GM23338 (cell line): ENCODE results near the gene MAPK7. TPM values are rescaled to one million over a fixed set of nuclear protein-coding genes. Genes with fewer than 3 reads are reported as not detected.

Experiments used
- ATAC-seq: fragments of 200-7000 bp; cut with Tn5 transposase; 3 replicates; pipeline ENCODE4 v1.9.1; 2020
- DNase-seq: peaks from one replicate; pipeline ENCODE4 v3.0.0-alpha.2; 2015; ENCODE audit warnings: low spot score
- H2AFZ ChIP-seq: fragments of 200-600 bp; sonication (generic); 2 replicates; pipeline ENCODE4 v1.8.0; 2016; ENCODE audit warnings: antibody characterized with exemption, mild to moderate bottlenecking, moderate library complexity
- H3F3A ChIP-seq: fragments of 200-600 bp; sonication (generic); replicated peaks from 2 replicates; pipeline ENCODE4 v1.8.0; 2017; ENCODE audit warnings: antibody characterized with exemption, mixed run types, low read depth
- H3K27ac ChIP-seq: fragments of 200-600 bp; sonication (generic); 2 replicates; pipeline ENCODE4 v1.6.1; 2016; ENCODE audit warnings: low read depth
- H3K27me3 ChIP-seq: fragments of 200-600 bp; sonication (generic); 2 replicates; pipeline ENCODE4 v1.8.0; 2016; ENCODE audit warnings: mild to moderate bottlenecking, mixed run types, moderate library complexity; ENCODE audit not compliant: insufficient read depth
- H3K36me3 ChIP-seq: fragments of 200-600 bp; sonication (generic); 2 replicates; pipeline ENCODE4 v1.8.0; 2016; ENCODE audit warnings: mild to moderate bottlenecking; ENCODE audit not compliant: insufficient read depth
- H3K4me1 ChIP-seq: fragments of 200-600 bp; sonication (generic); 2 replicates; pipeline ENCODE4 v1.8.0; 2016; ENCODE audit warnings: mild to moderate bottlenecking, moderate library complexity; ENCODE audit not compliant: insufficient read depth
- H3K4me2 ChIP-seq: fragments of 200-600 bp; sonication (generic); 2 replicates; pipeline ENCODE4 v1.7.1; 2017; ENCODE audit warnings: mixed run types
- H3K4me3 ChIP-seq: fragments of 200-600 bp; sonication (generic); 2 replicates; pipeline ENCODE4 v1.6.1; 2016; ENCODE audit warnings: mixed run types
- H3K79me2 ChIP-seq: fragments of 200-600 bp; sonication (generic); replicated peaks from 2 replicates; pipeline ENCODE4 v1.8.0; 2017; ENCODE audit warnings: mild to moderate bottlenecking; ENCODE audit not compliant: insufficient read depth
- H3K9me2 ChIP-seq: fragments of 200-600 bp; sonication (generic); 2 replicates; pipeline ENCODE4 v1.8.0; 2017; ENCODE audit not compliant: insufficient read depth
- H4K20me1 ChIP-seq: fragments of 200-600 bp; sonication (generic); replicated peaks from 2 replicates; pipeline ENCODE4 v1.8.0; 2017; ENCODE audit warnings: mild to moderate bottlenecking; ENCODE audit not compliant: insufficient read depth
- H3K27ac Mint-ChIP-seq: 2 replicates; pipeline ENCODE4 v1.8.0; 2020; ENCODE audit warnings: inconsistent platforms, mild to moderate bottlenecking, moderate library complexity, mixed read lengths
- H3K27me3 Mint-ChIP-seq: 3 replicates; pipeline ENCODE4 v1.8.0; 2022; ENCODE audit warnings: low read depth, mild to moderate bottlenecking, moderate library complexity, mixed read lengths, inconsistent platforms; ENCODE audit not compliant: insufficient read depth, poor library complexity
- H3K36me3 Mint-ChIP-seq: 3 replicates; pipeline ENCODE4 v1.8.0; 2021; ENCODE audit warnings: low read depth, mild to moderate bottlenecking, inconsistent platforms, moderate library complexity, mixed read lengths
- H3K4me1 Mint-ChIP-seq: 3 replicates; pipeline ENCODE4 v1.8.0; 2020; ENCODE audit warnings: mild to moderate bottlenecking, inconsistent platforms, mixed read lengths
- H3K4me3 Mint-ChIP-seq: 3 replicates; pipeline ENCODE4 v1.8.0; 2021; ENCODE audit warnings: moderate library complexity, mild to moderate bottlenecking, inconsistent platforms, mixed read lengths
- H3K9me3 Mint-ChIP-seq: 3 replicates; pipeline ENCODE4 v1.8.0; 2020; ENCODE audit warnings: moderate library complexity, mild to moderate bottlenecking, inconsistent platforms, mixed read lengths
- CREB1 ChIP-seq: fragments of 250-450 bp; sonication (Bioruptor Pico); IDR thresholded peaks from 2 replicates; pipeline ENCODE4 v1.5.0; 2020; ENCODE audit warnings: low read depth, mild to moderate bottlenecking, moderate library complexity
- EZH2 ChIP-seq: fragments of 200-600 bp; sonication (generic); IDR thresholded peaks from one replicate; pipeline ENCODE4 v1.8.0; 2017; ENCODE audit warnings: antibody characterized with exemption, mild to moderate bottlenecking, low read depth; ENCODE audit not compliant: unreplicated experiment
- EZH2phosphoT487 ChIP-seq: fragments of 200-600 bp; sonication (generic); IDR thresholded peaks from one replicate; pipeline ENCODE4 v1.8.1; 2018; ENCODE audit warnings: antibody characterized with exemption; ENCODE audit not compliant: unreplicated experiment
- JUNB ChIP-seq: IDR thresholded peaks from one replicate; pipeline ENCODE4 v1.6.1; 2016; ENCODE audit warnings: antibody characterized with exemption; ENCODE audit not compliant: unreplicated experiment
- NANOG ChIP-seq: IDR thresholded peaks from 2 replicates; pipeline ENCODE4 v1.6.1; 2016; ENCODE audit warnings: antibody characterized with exemption, borderline replicate concordance
- POLR2AphosphoS5 ChIP-seq: IDR thresholded peaks from 2 replicates; pipeline ENCODE4 v1.6.1; 2016; ENCODE audit warnings: antibody characterized with exemption, low read depth
- STAT1 ChIP-seq: IDR thresholded peaks from one replicate; pipeline ENCODE4 v1.6.1; 2016; ENCODE audit warnings: antibody characterized with exemption; ENCODE audit not compliant: unreplicated experiment
- ZNF331 ChIP-seq: fragments of 250-450 bp; sonication (Bioruptor Pico); IDR thresholded peaks from 2 replicates; pipeline ENCODE4 v1.5.0; 2020; ENCODE audit warnings: low read depth, mild to moderate bottlenecking, moderate library complexity
- polyA plus RNA-seq: library from polyadenylated mRNA; unstranded; fragments of >200 nt; fragmentation: Nextera tagmentation; extraction: Ambion mirVana; gene quantifications from 2 replicates; pipeline ENCODE4 v1.2.1, GENCODE V29; 2016
- total RNA-seq: library from RNA; depleted of rRNA; stranded (reverse); fragments of >200 nt; shearing (Covaris generic); gene quantifications from 2 replicates; pipeline ENCODE4 v1.2.3, GENCODE V29; 2014
- TF ChIP-seq, protein P1 (sequence below): IDR thresholded peaks from one replicate; pipeline ENCODE4 v1.6.1; 2018; ENCODE audit warnings: antibody characterized with exemption; ENCODE audit not compliant: unreplicated experiment
- TF ChIP-seq, protein P2 (sequence below), 2 experiments: fragments of 200-600 bp in 1 of 2; sonication (generic) in 1 of 2; conservative IDR thresholded peaks; 2 replicates each; pipeline versions ENCODE4 v1.5.1 to v1.6.1; 2016 to 2017; ENCODE audit warnings: antibody characterized with exemption in 2 of 2, low read depth in 2 of 2, mild to moderate bottlenecking in 2 of 2, moderate library complexity in 1 of 2
- TF ChIP-seq, protein P3 (sequence below): fragments of 250-450 bp; sonication (Bioruptor Pico); IDR thresholded peaks from 2 replicates; pipeline ENCODE4 v1.5.0; 2020; ENCODE audit warnings: mild to moderate bottlenecking, moderate library complexity

The MAPK7 gene
- total and polyA plus RNA-seq, 2 experiments from 2014 or later, result 15.5 to 53.1 TPM

DNA sequence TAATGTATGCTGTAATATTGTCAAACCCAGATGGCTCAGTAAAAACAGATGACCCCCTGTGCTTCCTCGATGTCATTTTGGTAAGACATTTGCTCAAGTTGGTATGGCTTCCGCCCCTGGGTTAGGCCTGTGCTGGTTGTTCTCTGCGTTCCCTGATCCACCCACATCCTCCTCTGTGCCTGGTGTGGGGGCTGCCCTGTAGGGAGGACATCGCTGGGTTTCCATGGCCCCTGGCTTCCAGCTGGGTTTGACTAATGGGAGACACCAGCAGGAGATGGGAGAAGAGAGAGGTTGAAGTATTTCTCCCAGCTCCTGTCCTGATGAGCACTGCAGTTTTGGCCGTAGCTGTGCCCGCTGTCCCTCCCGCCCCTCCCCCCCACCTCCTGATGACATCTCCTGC lies 13.1 kb downstream of the MAPK7 start:
- H3K4me1 Mint-ChIP-seq, result peaks cover 39% of the 10 kb centered on the region
- TF ChIP-seq CREB1 (CRISPR knock-in tag) (no peak), NANOG (no peak), ZNF331 (CRISPR knock-in tag) (no peak), EZH2phosphoT487 (no peak), POLR2AphosphoS5 (no peak)
- TF ChIP-seq, protein P1, sequence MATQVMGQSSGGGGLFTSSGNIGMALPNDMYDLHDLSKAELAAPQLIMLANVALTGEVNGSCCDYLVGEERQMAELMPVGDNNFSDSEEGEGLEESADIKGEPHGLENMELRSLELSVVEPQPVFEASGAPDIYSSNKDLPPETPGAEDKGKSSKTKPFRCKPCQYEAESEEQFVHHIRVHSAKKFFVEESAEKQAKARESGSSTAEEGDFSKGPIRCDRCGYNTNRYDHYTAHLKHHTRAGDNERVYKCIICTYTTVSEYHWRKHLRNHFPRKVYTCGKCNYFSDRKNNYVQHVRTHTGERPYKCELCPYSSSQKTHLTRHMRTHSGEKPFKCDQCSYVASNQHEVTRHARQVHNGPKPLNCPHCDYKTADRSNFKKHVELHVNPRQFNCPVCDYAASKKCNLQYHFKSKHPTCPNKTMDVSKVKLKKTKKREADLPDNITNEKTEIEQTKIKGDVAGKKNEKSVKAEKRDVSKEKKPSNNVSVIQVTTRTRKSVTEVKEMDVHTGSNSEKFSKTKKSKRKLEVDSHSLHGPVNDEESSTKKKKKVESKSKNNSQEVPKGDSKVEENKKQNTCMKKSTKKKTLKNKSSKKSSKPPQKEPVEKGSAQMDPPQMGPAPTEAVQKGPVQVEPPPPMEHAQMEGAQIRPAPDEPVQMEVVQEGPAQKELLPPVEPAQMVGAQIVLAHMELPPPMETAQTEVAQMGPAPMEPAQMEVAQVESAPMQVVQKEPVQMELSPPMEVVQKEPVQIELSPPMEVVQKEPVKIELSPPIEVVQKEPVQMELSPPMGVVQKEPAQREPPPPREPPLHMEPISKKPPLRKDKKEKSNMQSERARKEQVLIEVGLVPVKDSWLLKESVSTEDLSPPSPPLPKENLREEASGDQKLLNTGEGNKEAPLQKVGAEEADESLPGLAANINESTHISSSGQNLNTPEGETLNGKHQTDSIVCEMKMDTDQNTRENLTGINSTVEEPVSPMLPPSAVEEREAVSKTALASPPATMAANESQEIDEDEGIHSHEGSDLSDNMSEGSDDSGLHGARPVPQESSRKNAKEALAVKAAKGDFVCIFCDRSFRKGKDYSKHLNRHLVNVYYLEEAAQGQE, result no peak
- TF ChIP-seq, protein P2, sequence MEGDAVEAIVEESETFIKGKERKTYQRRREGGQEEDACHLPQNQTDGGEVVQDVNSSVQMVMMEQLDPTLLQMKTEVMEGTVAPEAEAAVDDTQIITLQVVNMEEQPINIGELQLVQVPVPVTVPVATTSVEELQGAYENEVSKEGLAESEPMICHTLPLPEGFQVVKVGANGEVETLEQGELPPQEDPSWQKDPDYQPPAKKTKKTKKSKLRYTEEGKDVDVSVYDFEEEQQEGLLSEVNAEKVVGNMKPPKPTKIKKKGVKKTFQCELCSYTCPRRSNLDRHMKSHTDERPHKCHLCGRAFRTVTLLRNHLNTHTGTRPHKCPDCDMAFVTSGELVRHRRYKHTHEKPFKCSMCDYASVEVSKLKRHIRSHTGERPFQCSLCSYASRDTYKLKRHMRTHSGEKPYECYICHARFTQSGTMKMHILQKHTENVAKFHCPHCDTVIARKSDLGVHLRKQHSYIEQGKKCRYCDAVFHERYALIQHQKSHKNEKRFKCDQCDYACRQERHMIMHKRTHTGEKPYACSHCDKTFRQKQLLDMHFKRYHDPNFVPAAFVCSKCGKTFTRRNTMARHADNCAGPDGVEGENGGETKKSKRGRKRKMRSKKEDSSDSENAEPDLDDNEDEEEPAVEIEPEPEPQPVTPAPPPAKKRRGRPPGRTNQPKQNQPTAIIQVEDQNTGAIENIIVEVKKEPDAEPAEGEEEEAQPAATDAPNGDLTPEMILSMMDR (conservative IDR thresholded peaks at IDR 0.05; ENCODE audit: low read depth in 2 of 2), result no peak

DNA sequence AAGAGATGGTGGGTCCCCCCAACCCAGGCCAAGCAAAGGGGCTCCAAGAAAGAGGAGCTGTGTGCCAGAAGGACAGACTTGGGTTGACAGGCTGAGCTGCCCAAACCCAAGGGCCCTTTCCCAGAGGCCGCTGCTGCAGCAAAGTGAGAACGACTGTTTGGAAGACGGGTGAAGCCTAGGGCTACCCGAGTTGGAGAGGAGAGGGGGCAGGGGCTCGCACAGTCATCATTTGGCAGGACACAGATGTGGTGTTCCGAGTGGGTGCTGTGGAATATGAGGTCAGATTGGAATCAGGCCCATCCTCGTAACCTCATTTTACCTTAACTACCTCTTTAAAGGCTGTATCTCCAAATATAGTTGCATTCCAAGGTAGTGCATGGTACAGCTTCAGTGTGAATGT lies 14.0 kb downstream of the MAPK7 start:
- ATAC-seq (no peak), DNase-seq (no peak)
- H3K36me3 Mint-ChIP-seq, result no peaks in the 10 kb centered on the region; the same call in 2 of the 3 replicates
- peaks cover 4% of the 10 kb centered on the region; the same call in 1 of the 2 replicates for H3F3A ChIP-seq
- H3K4me1 Mint-ChIP-seq, result peaks cover 35% of the 10 kb centered on the region
- H3K4me1 ChIP-seq, result peaks cover 23% of the 10 kb centered on the region
- no peaks in the 10 kb centered on the region for H3K9me3 Mint-ChIP-seq
- no peak overlapping the region for H3K27ac Mint-ChIP-seq
- no peaks in the 10 kb centered on the region; the same call in 1 of the 2 replicates for H3K36me3 ChIP-seq
- H3K27me3 ChIP-seq, result no peaks in the 10 kb centered on the region
- H3K4me2 ChIP-seq, result peak overlapping the region; percentile 12; the same call in 1 of the 2 replicates
- no peaks in the 10 kb centered on the region for H4K20me1 ChIP-seq
- no peak overlapping the region for H3K27ac ChIP-seq
- H3K27me3 Mint-ChIP-seq, result peaks cover 3% of the 10 kb centered on the region
- H3K4me3 Mint-ChIP-seq, result no peak overlapping the region
- no peaks in the 10 kb centered on the region for H3K79me2 ChIP-seq
- no peaks in the 10 kb centered on the region for H3K9me2 ChIP-seq
- H2AFZ ChIP-seq, result no peak overlapping the region
- H3K4me3 ChIP-seq, result no peak overlapping the region
- TF ChIP-seq, protein P3, sequence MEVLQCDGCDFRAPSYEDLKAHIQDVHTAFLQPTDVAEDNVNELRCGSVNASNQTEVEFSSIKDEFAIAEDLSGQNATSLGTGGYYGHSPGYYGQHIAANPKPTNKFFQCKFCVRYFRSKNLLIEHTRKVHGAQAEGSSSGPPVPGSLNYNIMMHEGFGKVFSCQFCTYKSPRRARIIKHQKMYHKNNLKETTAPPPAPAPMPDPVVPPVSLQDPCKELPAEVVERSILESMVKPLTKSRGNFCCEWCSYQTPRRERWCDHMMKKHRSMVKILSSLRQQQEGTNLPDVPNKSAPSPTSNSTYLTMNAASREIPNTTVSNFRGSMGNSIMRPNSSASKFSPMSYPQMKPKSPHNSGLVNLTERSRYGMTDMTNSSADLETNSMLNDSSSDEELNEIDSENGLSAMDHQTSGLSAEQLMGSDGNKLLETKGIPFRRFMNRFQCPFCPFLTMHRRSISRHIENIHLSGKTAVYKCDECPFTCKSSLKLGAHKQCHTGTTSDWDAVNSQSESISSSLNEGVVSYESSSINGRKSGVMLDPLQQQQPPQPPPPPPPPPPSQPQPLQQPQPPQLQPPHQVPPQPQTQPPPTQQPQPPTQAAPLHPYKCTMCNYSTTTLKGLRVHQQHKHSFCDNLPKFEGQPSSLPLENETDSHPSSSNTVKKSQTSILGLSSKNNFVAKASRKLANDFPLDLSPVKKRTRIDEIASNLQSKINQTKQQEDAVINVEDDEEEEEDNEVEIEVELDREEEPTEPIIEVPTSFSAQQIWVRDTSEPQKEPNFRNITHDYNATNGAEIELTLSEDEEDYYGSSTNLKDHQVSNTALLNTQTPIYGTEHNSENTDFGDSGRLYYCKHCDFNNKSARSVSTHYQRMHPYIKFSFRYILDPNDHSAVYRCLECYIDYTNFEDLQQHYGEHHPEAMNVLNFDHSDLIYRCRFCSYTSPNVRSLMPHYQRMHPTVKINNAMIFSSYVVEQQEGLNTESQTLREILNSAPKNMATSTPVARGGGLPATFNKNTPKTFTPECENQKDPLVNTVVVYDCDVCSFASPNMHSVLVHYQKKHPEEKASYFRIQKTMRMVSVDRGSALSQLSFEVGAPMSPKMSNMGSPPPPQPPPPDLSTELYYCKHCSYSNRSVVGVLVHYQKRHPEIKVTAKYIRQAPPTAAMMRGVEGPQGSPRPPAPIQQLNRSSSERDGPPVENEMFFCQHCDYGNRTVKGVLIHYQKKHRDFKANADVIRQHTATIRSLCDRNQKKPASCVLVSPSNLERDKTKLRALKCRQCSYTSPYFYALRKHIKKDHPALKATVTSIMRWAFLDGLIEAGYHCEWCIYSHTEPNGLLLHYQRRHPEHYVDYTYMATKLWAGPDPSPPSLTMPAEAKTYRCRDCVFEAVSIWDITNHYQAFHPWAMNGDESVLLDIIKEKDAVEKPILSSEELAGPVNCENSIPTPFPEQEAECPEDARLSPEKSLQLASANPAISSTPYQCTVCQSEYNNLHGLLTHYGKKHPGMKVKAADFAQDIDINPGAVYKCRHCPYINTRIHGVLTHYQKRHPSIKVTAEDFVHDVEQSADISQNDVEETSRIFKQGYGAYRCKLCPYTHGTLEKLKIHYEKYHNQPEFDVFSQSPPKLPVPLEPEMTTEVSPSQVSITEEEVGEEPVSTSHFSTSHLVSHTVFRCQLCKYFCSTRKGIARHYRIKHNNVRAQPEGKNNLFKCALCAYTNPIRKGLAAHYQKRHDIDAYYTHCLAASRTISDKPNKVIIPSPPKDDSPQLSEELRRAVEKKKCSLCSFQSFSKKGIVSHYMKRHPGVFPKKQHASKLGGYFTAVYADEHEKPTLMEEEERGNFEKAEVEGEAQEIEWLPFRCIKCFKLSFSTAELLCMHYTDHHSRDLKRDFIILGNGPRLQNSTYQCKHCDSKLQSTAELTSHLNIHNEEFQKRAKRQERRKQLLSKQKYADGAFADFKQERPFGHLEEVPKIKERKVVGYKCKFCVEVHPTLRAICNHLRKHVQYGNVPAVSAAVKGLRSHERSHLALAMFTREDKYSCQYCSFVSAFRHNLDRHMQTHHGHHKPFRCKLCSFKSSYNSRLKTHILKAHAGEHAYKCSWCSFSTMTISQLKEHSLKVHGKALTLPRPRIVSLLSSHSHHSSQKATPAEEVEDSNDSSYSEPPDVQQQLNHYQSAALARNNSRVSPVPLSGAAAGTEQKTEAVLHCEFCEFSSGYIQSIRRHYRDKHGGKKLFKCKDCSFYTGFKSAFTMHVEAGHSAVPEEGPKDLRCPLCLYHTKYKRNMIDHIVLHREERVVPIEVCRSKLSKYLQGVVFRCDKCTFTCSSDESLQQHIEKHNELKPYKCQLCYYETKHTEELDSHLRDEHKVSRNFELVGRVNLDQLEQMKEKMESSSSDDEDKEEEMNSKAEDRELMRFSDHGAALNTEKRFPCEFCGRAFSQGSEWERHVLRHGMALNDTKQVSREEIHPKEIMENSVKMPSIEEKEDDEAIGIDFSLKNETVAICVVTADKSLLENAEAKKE (CRISPR knock-in tag), result no peak
- TF ChIP-seq JUNB (no peak), EZH2 (no peak), NANOG (no peak), CREB1 (CRISPR knock-in tag) (no peak), STAT1 (no peak), EZH2phosphoT487 (no peak)

More for the DNA sequence above, 13.1 kb downstream of the MAPK7 start:
- Histone ChIP-seq H3K4me2 (no peak overlapping the region), H3K4me1 (peaks cover 27% of the 10 kb centered on the region), H3K36me3 (no peaks in the 10 kb centered on the region; the same call in 1 of the 2 replicates), H3F3A (peaks cover 6% of the 10 kb centered on the region; the same call in 1 of the 2 replicates), H3K27ac (no peak overlapping the region), H4K20me1 (no peaks in the 10 kb centered on the region), H3K79me2 (no peaks in the 10 kb centered on the region), H3K4me3 (no peak overlapping the region), H3K9me2 (no peaks in the 10 kb centered on the region), H3K27me3 (no peaks in the 10 kb centered on the region), H2AFZ (no peak overlapping the region)
- no peak for DNase-seq
- Mint-ChIP-seq H3K27me3 (peaks cover 8% of the 10 kb centered on the region), H3K27ac (no peak overlapping the region), H3K9me3 (no peaks in the 10 kb centered on the region), H3K36me3 (no peaks in the 10 kb centered on the region; the same call in 2 of the 3 replicates), H3K4me3 (no peak overlapping the region)
- no peak for ATAC-seq
